HPDE6-E6E7 (cell line): Measurements from ENCODE around the gene ZBTB16.
"Not testable (repeated sequence)": the region's sequence is repeated elsewhere in the genome, so short reads cannot be mapped to it uniquely, and the experiment has no call there.

Experiments
- DNase-seq: peaks from one replicate; pipeline ENCODE4 v3.0.0; 2011; ENCODE audit warnings: missing footprints; ENCODE audit errors: extremely low spot score

Gene ZBTB16

GRCh38 chr11:114042234-114042633, 17.3 kb upstream of the ZBTB16 start:
- no peak for DNase-seq

GRCh38 chr11:114044042-114044871, 15.3 kb upstream of the ZBTB16 start:
- no peak for DNase-seq

- DNase-seq: no peak
These were observed 12.2 kb upstream of the ZBTB16 start for GRCh38 chr11:114047327-114047726.

GRCh38 chr11:114049050-114049449, 10.5 kb upstream of the ZBTB16 start:
- no peak for DNase-seq

GRCh38 chr11:114049766-114050165, 9.7 kb upstream of the ZBTB16 start:
- not testable (repeated sequence) for DNase-seq

GRCh38 chr11:114050258-114050927, 9.1 kb upstream of the ZBTB16 start:
- DNase-seq: no peak

- no peak for DNase-seq
These were observed 8.0 kb upstream of the ZBTB16 start for GRCh38 chr11:114051558-114051957.

- DNase-seq: no peak
These were observed 7.4 kb upstream of the ZBTB16 start for GRCh38 chr11:114052160-114052559.

- DNase-seq: no peak
These were observed 6.1 kb upstream of the ZBTB16 start for GRCh38 chr11:114053406-114053805.

- DNase-seq: no peak
These were observed 4.7 kb upstream of the ZBTB16 start for GRCh38 chr11:114054806-114055205.

- no peak for DNase-seq
These were observed 3.1 kb upstream of the ZBTB16 start for GRCh38 chr11:114056409-114056808.

- no peak for DNase-seq
These were observed 2.4 kb upstream of the ZBTB16 start for GRCh38 chr11:114057147-114057546.

- DNase-seq: no peak
These were observed 1.9 kb upstream of the ZBTB16 start for GRCh38 chr11:114057605-114058004.

GRCh38 chr11:114058026-114058706, 1.3 kb upstream of the ZBTB16 start:
- DNase-seq: no peak

- DNase-seq: no peak
These were observed 637 bp upstream of the ZBTB16 start for GRCh38 chr11:114058871-114059277.

GRCh38 chr11:114059984-114060391, 477 bp downstream of the ZBTB16 start:
- no peak for DNase-seq

- DNase-seq: no peak
These were observed 1.0 kb downstream of the ZBTB16 start for GRCh38 chr11:114060392-114061047.

- DNase-seq: no peak
These were observed 1.7 kb downstream of the ZBTB16 start for GRCh38 chr11:114061048-114061680.

GRCh38 chr11:114061681-114062049, 2.2 kb downstream of the ZBTB16 start:
- no peak for DNase-seq

- DNase-seq: no peak
These were observed 2.8 kb downstream of the ZBTB16 start for GRCh38 chr11:114062272-114062671.

GRCh38 chr11:114063149-114063828, 3.8 kb downstream of the ZBTB16 start:
- DNase-seq: no peak
